ENCODE measurements around the gene CLDN9. TPM values are rescaled to one million over a fixed set of nuclear protein-coding genes. Genes with fewer than 3 reads are reported as not detected.

Gene CLDN9
- total RNA-seq, 1 donor from 2014 or later: 0.39 TPM

GRCh38 chr16:3021449-3022207, 8.9 kb downstream of the CLDN9 start:
- Mint-ChIP-seq H3K27ac (ENCODE audit: unreplicated experiment) (peak overlapping the region; percentile 75), H3K9me3 (ENCODE audit: unreplicated experiment) (peaks cover 2% of the 10 kb centered on the region), H3K4me1 (ENCODE audit: low read depth, unreplicated experiment) (peaks cover 16% of the 10 kb centered on the region), H3K36me3 (ENCODE audit: unreplicated experiment) (no peaks in the 10 kb centered on the region), H3K27me3 (ENCODE audit: unreplicated experiment) (peaks cover 14% of the 10 kb centered on the region), H3K4me3 (ENCODE audit: unreplicated experiment) (peak overlapping the region; percentile 86)
- TF ChIP-seq CTCF (IDR thresholded peaks at IDR 0.05; ENCODE audit: partially characterized antibody, unreplicated experiment): no peak
- peak; percentile 91 for DNase-seq

- Mint-ChIP-seq H3K27ac (ENCODE audit: unreplicated experiment) (no peak overlapping the region), H3K4me3 (ENCODE audit: unreplicated experiment) (peak overlapping the region; percentile 90), H3K36me3 (ENCODE audit: unreplicated experiment) (no peaks in the 10 kb centered on the region), H3K27me3 (ENCODE audit: unreplicated experiment) (peaks cover 13% of the 10 kb centered on the region), H3K9me3 (ENCODE audit: unreplicated experiment) (peaks cover 2% of the 10 kb centered on the region), H3K4me1 (ENCODE audit: low read depth, unreplicated experiment) (peaks cover 16% of the 10 kb centered on the region)
- TF ChIP-seq CTCF (IDR thresholded peaks at IDR 0.05; ENCODE audit: partially characterized antibody, unreplicated experiment): no peak
- peak; percentile 59 for DNase-seq
These were observed 9.5 kb downstream of the CLDN9 start for GRCh38 chr16:3022208-3022683.

GRCh38 chr16:3022684-3023414, 10.1 kb downstream of the CLDN9 start:
- H3K9me3 Mint-ChIP-seq (ENCODE audit: unreplicated experiment): peaks cover 2% of the 10 kb centered on the region
- peak overlapping the region; percentile 90 for H3K4me3 Mint-ChIP-seq (ENCODE audit: unreplicated experiment)
- H3K27me3 Mint-ChIP-seq (ENCODE audit: unreplicated experiment): peaks cover 13% of the 10 kb centered on the region
- H3K27ac Mint-ChIP-seq (ENCODE audit: unreplicated experiment): peak overlapping the region; percentile 96
- TF ChIP-seq CTCF (IDR thresholded peaks at IDR 0.05; ENCODE audit: partially characterized antibody, unreplicated experiment): no peak
- no peaks in the 10 kb centered on the region for H3K36me3 Mint-ChIP-seq (ENCODE audit: unreplicated experiment)
- H3K4me1 Mint-ChIP-seq (ENCODE audit: low read depth, unreplicated experiment): peaks cover 18% of the 10 kb centered on the region
- peak; percentile 51 for DNase-seq

- no peak for TF ChIP-seq CTCF (IDR thresholded peaks at IDR 0.05; ENCODE audit: partially characterized antibody, unreplicated experiment)
- Mint-ChIP-seq H3K27me3 (ENCODE audit: unreplicated experiment) (peaks cover 11% of the 10 kb centered on the region), H3K27ac (ENCODE audit: unreplicated experiment) (peak overlapping the region; percentile 96), H3K4me1 (ENCODE audit: low read depth, unreplicated experiment) (peaks cover 18% of the 10 kb centered on the region), H3K36me3 (ENCODE audit: unreplicated experiment) (no peaks in the 10 kb centered on the region), H3K9me3 (ENCODE audit: unreplicated experiment) (peaks cover 2% of the 10 kb centered on the region), H3K4me3 (ENCODE audit: unreplicated experiment) (peak overlapping the region; percentile 90)
- no peak for DNase-seq
These were observed 10.6 kb downstream of the CLDN9 start for GRCh38 chr16:3023415-3023668.

All from glutamatergic neuron (in vitro differentiated cells).